ENCODE data around the gene ICAM1. TPM values are rescaled to one million over a fixed set of nuclear protein-coding genes. Genes with fewer than 3 reads are reported as not detected.
"Not testable (repeated sequence)": the region's sequence is repeated elsewhere in the genome, so short reads cannot be mapped to it uniquely, and the experiment has no call there.

Gene ICAM1
- polyA plus RNA-seq (ENCODE audit: insufficient read length in 10 of 10), result 10 to 100 TPM in 2 of 10 donors, 1 to 10 TPM in 8; 5.9 to 11.8 (median 7.3) TPM
- long read RNA-seq, donor 1, result 0 reads
- long read RNA-seq, donor 2, partial matches to known transcripts, result 0 of 2 reads
- long read RNA-seq, donor 2, other reads (novel, unspliced or antisense), result 0 of 2 reads
- long read RNA-seq, donor 3, result 0 reads
- long read RNA-seq, donor 4, partial matches to known transcripts, result 0 of 2 reads
- long read RNA-seq, donor 4, other reads (novel, unspliced or antisense), result 0 of 2 reads
- long read RNA-seq, donor 5, partial matches to known transcripts, result 0 of 2 reads
- long read RNA-seq, donor 5, other reads (novel, unspliced or antisense), result 0 of 2 reads
- long read RNA-seq, donor 6, partial matches to known transcripts, result 0 of 1 reads
- long read RNA-seq, donor 6, other reads (novel, unspliced or antisense), result 0 of 1 reads
- long read RNA-seq, donor 7, partial matches to known transcripts, result 0 of 1 reads
- long read RNA-seq, donor 7, other reads (novel, unspliced or antisense), result 0 of 1 reads
- long read RNA-seq, donor 8, partial matches to known transcripts, result 0 of 1 reads
- long read RNA-seq, donor 8, other reads (novel, unspliced or antisense), result 0 of 1 reads
- long read RNA-seq, donor 9, result 0 reads

- DNase-seq, result peak in 2 of 3 donors; percentile 72 to 84
These were observed at the start of gene ICAM1 for GRCh38 chr19:10270616-10271394. ICAM1 (plus strand) TSS chr19:10271120; CDS start chr19:10271160, 40 bp downstream.

DNA sequence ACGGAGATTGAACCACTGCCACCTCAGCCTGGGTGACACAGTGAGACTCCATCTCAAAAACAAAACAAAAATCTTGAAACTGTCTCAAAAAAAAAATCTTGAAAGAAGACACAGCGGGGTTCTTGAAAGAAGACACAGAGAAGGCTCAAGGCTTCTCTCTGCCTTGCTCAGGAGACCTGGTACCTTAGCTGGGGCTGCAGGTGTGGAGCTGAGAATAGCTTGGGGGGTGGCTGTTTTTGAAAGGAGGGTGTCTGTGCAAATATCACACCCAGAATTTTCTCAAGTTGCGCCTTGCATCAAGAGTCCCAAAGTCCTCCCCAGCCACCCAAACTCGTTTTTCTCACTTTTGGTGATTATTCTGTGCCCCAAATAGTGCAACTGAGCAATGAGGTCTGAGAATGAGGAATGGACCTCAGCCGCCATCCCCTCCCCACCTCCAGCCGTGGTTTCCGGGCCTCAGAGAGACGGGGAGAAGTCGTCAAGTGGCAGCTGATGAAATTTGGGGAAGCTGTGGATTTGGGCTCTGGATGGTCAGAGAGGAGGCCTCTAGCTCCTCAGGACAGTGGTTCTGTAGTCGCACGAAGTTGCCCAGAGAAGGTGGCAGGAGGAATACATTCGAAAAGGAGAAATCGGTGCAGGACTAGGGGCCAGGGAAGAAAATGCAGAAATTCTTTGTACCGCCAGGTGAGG, 48.6 kb upstream of the ICAM1 start:
- DNase-seq, result no peak

DNA sequence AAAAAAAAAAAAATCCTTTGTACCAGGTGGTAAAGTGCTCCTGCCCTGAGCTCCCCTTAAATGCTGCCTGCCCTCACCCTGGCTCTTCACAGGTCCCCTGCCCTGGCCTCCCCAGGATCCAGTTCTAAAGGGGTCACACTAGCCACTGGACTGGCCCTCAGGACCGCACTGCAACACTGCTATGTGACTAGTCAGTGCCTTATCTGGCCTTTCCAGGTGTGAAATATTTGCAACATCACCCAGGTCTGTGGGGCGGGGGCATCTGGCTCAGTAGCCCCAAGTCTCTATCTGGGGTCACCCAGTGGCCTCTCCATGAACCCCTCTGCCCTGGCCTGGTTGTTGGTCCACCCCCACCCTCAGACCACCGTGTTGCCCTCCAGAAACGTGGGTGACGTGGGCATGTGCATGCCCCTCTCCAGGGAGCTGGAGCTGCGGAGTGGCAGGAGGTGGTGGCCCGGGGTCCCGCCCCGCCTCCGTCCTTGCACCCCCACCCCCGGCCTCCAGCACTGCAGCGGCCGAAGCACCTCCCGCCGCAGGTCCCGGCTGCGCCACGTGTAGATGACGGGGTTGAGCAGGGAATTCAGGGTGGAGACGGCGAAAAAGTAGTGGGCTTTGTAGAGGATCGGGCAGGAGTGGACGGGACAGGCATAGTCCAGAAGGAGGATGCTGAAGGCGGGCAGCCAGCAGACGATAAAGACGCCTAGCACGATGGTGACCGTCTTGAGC, 47.3 kb upstream of the ICAM1 start:
- no peak for DNase-seq

DNA sequence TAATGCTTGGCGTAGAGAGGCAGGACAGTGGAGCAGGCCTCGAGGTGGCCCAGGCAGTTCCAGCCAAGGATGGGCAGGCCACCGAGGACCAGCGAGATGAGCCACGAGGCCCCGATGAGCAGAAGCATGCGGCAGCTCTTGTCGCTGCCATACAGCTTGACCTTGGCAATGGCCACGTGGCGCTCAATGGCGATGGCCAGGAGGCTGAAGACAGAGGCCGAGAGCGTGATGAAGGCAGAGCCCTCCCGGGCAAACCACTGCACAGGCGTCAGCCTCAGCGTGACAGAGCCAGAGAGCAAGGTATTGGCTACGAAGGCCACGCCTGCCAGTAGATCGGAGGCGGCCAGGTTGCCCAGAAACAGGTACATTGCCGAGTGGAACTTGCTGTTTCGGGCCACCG, 46.6 kb upstream of the ICAM1 start:
- DNase-seq, result no peak

DNA sequence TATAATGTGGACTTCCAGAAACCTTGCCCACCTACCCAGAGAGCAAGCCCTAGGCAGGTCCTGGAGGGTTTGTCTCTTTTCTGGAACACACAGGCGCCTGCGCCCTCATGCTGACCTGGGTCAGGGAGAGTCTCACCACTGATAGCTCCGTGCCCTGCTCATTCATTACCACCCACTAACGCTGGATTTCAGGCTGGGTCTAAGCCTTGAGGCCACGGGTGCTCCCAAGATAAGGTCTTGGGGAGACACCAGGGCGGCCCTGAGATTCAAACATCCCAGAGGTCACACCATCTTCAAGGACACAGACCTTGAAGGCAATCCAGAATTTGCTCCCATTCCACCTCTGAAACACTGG, 44.9 kb upstream of the ICAM1 start:
- DNase-seq, result no peak

DNA sequence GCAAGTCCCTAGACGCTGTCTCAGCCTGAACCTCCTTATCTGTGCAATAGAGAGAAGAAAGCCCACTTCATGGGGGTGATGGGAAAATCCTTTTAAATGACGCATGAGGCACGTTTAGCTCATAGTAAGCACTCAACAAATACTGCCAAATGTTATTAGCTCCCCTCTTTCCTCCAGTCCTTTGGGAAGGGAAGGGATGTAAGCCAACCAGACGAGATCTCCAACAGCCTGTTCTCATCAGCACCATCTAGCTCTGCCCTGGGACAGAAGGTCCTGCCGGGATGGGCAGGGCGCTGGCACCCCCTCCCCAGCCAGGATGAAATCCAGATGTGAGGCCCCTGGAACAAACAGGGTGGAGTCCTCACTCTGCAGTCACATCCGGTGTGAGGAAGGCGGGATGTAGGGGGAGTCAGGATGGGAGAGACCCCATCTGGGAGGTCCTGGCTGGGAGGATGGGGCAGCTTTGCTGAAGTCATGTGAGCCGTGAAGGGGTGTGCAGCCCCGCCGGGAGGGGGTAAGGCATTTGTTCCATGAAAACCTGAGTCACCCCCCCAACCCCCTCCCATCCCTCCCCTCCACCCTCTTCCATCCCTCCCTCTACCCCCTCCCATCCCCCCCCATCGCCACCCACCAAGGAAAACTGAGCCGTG, 44.4 kb upstream of the ICAM1 start:
- DNase-seq, result peak; percentile 89 to 97 (median 93)

- DNase-seq, result peak in 2 of 3 donors; percentile 22 to 92
These were observed 43.6 kb upstream of the ICAM1 start for GRCh38 chr19:10227026-10227971.

- no peak for DNase-seq
These were observed 42.5 kb upstream of the ICAM1 start for GRCh38 chr19:10228393-10228792.

- peak in 2 of 3 donors; percentile 30 to 74 for DNase-seq
These were observed 42.0 kb upstream of the ICAM1 start for GRCh38 chr19:10228920-10229319.

DNA sequence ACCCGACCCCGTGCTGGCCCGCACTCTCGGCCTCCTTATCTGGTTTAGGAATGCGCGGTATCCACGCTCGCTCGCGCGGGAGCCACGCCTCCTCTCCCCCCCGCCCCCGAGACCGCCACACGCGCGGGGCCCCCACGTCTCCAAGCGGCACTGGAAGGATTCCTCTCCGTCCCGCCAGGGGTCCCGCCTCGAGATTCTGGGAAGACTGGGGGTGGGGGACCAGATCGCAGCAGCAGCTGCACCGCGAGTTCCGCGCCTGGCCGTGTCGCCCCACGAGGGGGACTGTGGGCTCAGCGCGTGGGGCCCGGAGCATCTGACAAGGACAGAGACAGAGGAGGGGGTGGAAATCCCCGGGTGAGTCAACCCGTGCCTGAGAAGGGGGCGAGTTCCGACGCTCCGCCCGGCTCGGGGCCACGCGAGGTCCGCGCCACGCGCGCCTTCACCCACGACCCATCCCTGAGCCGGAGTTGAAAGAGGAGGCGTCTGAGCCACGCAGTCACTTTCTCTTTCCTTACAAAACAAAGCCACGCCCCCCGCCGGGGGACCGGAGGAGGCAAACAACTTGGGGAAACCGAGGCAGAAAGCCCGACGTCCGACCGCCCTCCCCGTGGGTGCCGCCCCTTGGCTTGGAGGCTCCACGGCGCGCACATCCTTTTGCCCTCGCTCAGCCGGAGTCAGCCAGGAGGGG, 40.6 kb upstream of the ICAM1 start:
- peak; percentile 25 to 82 (median 72) for DNase-seq

DNA sequence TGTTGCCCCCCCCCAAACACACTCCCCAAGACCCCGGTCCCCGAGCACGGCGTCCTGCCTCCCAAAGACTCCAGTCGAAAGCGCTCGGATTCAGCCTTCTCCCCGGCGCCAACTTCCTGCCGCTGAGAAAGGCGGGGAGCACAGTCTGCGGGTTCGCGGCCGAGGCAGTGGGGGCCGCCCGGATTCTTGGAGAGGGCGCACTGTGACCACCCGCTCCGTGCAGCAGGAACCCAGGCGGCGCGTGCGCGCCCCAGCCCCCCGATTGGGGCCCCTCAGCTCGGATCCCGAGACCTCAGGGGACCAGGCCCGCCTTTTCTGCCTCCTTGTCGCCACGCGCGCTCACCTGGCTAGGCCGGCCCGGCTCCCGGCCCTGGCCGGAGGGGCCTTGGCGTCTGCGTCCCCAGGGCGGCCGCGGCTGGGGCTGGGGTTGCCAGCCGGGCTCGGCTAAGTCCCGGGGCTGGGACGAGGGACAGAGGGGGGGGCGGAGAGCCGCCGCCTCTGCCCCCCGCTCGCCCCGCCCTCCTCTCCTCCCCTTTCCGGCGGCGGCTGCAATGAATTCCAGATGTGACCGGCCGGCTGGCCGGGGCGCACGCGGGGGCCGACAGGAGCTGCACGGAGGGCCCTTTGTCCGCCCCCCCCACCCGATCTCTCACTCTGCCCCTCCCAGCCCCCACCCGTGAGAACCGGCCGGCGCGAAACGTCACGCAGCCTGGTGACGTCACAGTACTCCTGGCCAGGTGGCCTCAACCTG, 39.9 kb upstream of the ICAM1 start, which contains the start of gene S1PR2:
Gene S1PR2 (minus strand): TSS at position 471 of the 751 bp plus-strand sequence. CDS start 6,426 bp downstream, outside the sequence.
- DNase-seq, result peak; percentile 65 to 95 (median 86)

DNA sequence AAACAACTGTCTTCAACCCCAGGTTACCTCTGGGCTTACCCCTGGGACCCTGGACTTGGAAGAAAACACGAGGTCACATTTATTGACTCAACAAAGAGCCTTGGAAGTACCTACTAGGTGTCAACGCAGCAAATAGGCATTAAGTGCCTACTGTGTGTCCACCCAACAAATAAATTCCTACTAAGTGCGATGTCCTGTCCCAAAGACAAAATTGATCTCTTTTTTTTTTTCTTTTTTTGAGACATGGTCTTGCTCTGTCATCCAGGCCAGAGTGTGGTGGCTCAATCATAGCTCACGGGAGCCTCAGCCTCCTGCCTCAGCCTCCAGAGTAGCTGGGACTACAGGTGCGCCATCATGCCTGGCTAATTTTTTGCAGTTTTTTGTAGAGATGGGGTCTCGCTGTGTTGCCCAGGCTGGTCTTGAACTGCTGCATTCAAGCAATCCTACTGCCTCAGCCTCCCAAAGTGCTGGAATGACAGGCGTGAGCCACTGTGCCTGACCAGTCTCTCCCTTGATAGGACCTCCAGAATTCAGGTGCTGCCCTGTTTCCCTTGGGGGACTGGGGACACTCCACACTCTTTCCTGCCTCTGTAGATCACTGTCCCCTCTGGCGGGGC, 39.2 kb upstream of the ICAM1 start:
- no peak for DNase-seq

DNA sequence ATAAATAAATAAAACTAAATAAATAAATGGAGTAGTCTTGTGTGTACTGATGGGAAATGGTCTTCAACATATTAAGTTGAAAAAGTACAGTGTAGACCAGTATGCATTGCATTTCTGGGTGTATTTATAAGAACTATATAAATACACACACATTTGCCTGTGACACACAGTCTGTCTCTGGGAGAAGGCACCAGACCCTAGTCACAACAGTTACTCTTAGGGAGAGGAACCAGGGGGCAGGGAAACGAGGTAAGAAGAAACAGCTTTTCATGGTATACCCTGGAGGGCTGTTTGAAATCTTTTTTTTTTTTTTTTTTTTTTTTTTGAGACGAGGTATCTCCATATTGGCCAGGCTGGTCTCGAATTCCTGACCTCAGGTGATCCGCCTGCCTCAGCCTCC, 37.0 kb upstream of the ICAM1 start:
- no peak for DNase-seq

DNA sequence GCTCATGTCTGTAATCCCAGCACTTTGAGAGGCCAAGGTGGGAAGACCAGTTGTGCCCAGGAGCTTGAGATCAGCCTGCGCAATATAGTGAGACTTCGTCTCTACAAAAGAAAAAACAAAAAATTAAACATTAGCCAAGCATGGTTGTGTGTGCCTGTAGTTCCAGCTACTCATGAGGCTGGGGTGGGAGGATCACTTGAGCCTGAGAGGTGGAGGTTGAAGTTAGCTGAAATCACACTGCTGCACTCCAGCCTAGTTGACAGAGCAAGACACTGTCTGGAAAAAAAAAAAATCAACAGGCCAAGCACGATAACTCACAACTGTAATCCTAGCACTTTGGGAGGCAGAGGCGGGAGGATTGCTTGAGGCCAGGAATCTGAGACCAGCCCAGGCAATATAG, 35.9 kb upstream of the ICAM1 start:
- no peak for DNase-seq

GRCh38 chr19:10235409-10235808, 35.5 kb upstream of the ICAM1 start:
- not testable (repeated sequence) for DNase-seq

GRCh38 chr19:10237702-10238101, 33.2 kb upstream of the ICAM1 start:
- DNase-seq, result no peak

DNA sequence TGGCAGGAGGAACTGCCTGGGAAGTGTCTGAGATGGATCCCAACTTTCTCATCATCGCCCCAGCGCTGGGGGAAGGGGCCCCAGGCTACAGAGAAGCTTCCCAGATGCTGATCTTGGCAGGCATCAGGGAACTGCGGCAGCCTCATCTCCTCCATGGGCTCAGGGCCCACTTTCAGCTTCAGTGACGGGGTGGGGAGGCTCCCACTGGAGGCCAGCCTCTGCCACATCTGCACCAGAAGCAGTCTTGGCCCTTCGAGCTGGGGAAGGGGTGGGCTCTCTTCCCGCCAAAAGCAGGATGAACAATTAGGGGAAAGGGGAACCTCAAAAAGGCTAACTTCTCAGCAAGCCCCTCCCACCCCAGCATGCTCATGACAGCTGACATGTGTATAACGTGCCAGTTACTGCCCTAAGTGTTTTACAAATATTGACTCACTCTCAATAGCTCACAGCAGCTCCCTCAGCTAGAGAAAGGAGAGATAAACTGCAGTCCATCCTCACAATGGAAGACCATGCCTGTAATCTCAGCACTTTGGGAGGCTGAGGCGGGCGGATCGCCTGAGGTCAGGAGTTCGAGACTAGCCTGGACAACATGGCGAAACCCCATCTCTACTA, 32.6 kb upstream of the ICAM1 start:
- DNase-seq, result peak; percentile 89 to 97 (median 94)
